SU-DHL-6 (cell line): ENCODE data around the gene PTPRC.

Experiments
- H2AFZ ChIP-seq: fragments of 200-600 bp; sonication (generic); 2 replicates; pipeline ENCODE4 v1.6.1; 2014; ENCODE audit warnings: low read depth, mild to moderate bottlenecking, moderate library complexity, mixed read lengths, antibody characterized with exemption, low read length; ENCODE audit not compliant: severe bottlenecking
- H3F3A ChIP-seq: fragments of 200-600 bp; shearing (Covaris generic); 2 replicates; pipeline ENCODE4 v1.6.0; 2016; ENCODE audit warnings: antibody characterized with exemption, mild to moderate bottlenecking; ENCODE audit not compliant: insufficient read depth
- H3K27ac ChIP-seq: fragments of 200-600 bp; sonication (generic); 2 replicates; pipeline ENCODE4 v1.5.1; 2016; ENCODE audit warnings: low read depth, mild to moderate bottlenecking, low read length, moderate library complexity, mixed read lengths
- H3K27me3 ChIP-seq: fragments of 200-600 bp; sonication (generic), shearing (Covaris generic); 2 replicates; pipeline ENCODE4 v1.6.0; 2014; ENCODE audit warnings: mild to moderate bottlenecking, low read length
- H3K36me3 ChIP-seq: fragments of 200-600 bp; sonication (generic); 2 replicates; pipeline ENCODE4 v1.6.1; 2014; ENCODE audit warnings: mild to moderate bottlenecking, low read length, mixed read lengths
- H3K4me2 ChIP-seq: fragments of 300-600, 200-600 bp; shearing (Covaris generic), sonication (generic); 2 replicates; pipeline ENCODE4 v1.6.0; 2014; ENCODE audit warnings: low read length, low read depth, mild to moderate bottlenecking; ENCODE audit not compliant: poor library complexity, severe bottlenecking
- H3K4me3 ChIP-seq: fragments of 200-600 bp; sonication (generic); 2 replicates; pipeline ENCODE4 v1.5.1; 2014; ENCODE audit warnings: antibody characterized with exemption, low read length, mild to moderate bottlenecking, mixed read lengths; ENCODE audit not compliant: insufficient read depth, poor library complexity, severe bottlenecking
- H3K79me2 ChIP-seq: fragments of 200-600 bp; sonication (generic); 2 replicates; pipeline ENCODE4 v1.6.1; 2014; ENCODE audit warnings: mild to moderate bottlenecking, low read length, moderate library complexity; ENCODE audit not compliant: insufficient read depth
- H3K9ac ChIP-seq: fragments of 200-600 bp; sonication (generic); 2 replicates; pipeline ENCODE4 v1.7.0; 2014; ENCODE audit warnings: mild to moderate bottlenecking, low read length
- H3K9me2 ChIP-seq: fragments of 200-600 bp; sonication (generic); replicated peaks from 2 replicates; pipeline ENCODE4 v1.6.1; 2014; ENCODE audit warnings: low read length; ENCODE audit not compliant: insufficient read depth
- H3K9me3 ChIP-seq: fragments of 200-600 bp; sonication (generic); 2 replicates; pipeline ENCODE4 v1.6.1; 2014; ENCODE audit warnings: low read length, mixed read lengths; ENCODE audit not compliant: insufficient read depth
- H4K20me1 ChIP-seq: fragments of 200-600 bp; sonication (generic); 2 replicates; pipeline ENCODE4 v1.6.1; 2014; ENCODE audit warnings: low read depth, mild to moderate bottlenecking, antibody characterized with exemption, low read length, moderate library complexity, mixed read lengths
- CTCF ChIP-seq: fragments of 200-600 bp; sonication (generic); IDR thresholded peaks from one replicate; pipeline ENCODE4 v1.5.1; 2017; ENCODE audit warnings: antibody characterized with exemption, mild to moderate bottlenecking, low read length, moderate library complexity; ENCODE audit not compliant: insufficient read depth, poor library complexity, severe bottlenecking
- EZH2phosphoT487 ChIP-seq: fragments of 200-600 bp; sonication (generic), shearing (Covaris generic); conservative IDR thresholded peaks from 2 replicates; pipeline ENCODE4 v1.6.1; 2018; ENCODE audit warnings: mild to moderate bottlenecking, antibody characterized with exemption, low read length, moderate library complexity, mixed read lengths

The PTPRC gene

GRCh38 chr1:198723127-198723526 is 84.3 kb downstream of the PTPRC start:
- Histone ChIP-seq H3F3A (peaks cover 21% of the 10 kb centered on the region; the same call in 1 of the 2 replicates), H3K9ac (no peak overlapping the region), H3K9me2 (no peaks in the 10 kb centered on the region), H3K4me2 (no peak overlapping the region), H4K20me1 (peaks cover 7% of the 10 kb centered on the region; the same call in 1 of the 2 replicates), H3K27me3 (no peaks in the 10 kb centered on the region), H3K79me2 (peaks cover 16% of the 10 kb centered on the region), H3K9me3 (no peaks in the 10 kb centered on the region), H2AFZ (no peak overlapping the region), H3K36me3 (peaks cover 81% of the 10 kb centered on the region), H3K27ac (no peak overlapping the region), H3K4me3 (no peak overlapping the region)
- TF ChIP-seq CTCF (no peak), EZH2phosphoT487 (no peak)

- Histone ChIP-seq H4K20me1 (0 out of 2 replicates have a peak, but pooled peaks cover 7% of the 10 kb centered on the region), H3F3A (peaks cover 12% of the 10 kb centered on the region; the same call in 1 of the 2 replicates), H3K27me3 (no peaks in the 10 kb centered on the region), H3K9ac (no peak overlapping the region), H3K9me2 (no peaks in the 10 kb centered on the region), H3K4me3 (no peak overlapping the region), H3K79me2 (peaks cover 16% of the 10 kb centered on the region), H3K9me3 (no peaks in the 10 kb centered on the region), H3K4me2 (no peak overlapping the region), H3K36me3 (peaks cover 81% of the 10 kb centered on the region), H3K27ac (no peak overlapping the region), H2AFZ (no peak overlapping the region)
- TF ChIP-seq CTCF = no peak
- no peak for TF ChIP-seq EZH2phosphoT487
Measured at GRCh38 chr1:198725090-198725489, 86.2 kb downstream of the PTPRC start.

- Histone ChIP-seq H3K27me3 (no peaks in the 10 kb centered on the region), H3K79me2 (peaks cover 16% of the 10 kb centered on the region), H3K9ac (no peak overlapping the region), H3K9me3 (no peaks in the 10 kb centered on the region), H3K4me2 (no peak overlapping the region), H3F3A (peaks cover 16% of the 10 kb centered on the region; the same call in 1 of the 2 replicates), H3K36me3 (peaks cover 86% of the 10 kb centered on the region), H2AFZ (no peak overlapping the region), H3K9me2 (no peaks in the 10 kb centered on the region), H3K27ac (no peak overlapping the region), H3K4me3 (no peak overlapping the region), H4K20me1 (0 out of 2 replicates have a peak, but pooled peaks cover 4% of the 10 kb centered on the region)
- TF ChIP-seq CTCF (no peak), EZH2phosphoT487 (no peak)
Measured at GRCh38 chr1:198726455-198726854, 87.6 kb downstream of the PTPRC start.
